Hepatocyte (in vitro differentiated cells): Measurements from ENCODE around the gene ANKRD40.

Experiments
- CTCF ChIP-seq: fragments of 200-600 bp; sonication (generic); IDR thresholded peaks from 2 replicates; pipeline ENCODE4 v1.5.1; 2016; ENCODE audit warnings: antibody characterized with exemption, mild to moderate bottlenecking; ENCODE audit not compliant: poor library complexity
- EZH2 ChIP-seq: fragments of 200-600 bp; sonication (generic); IDR thresholded peaks from 2 replicates; pipeline ENCODE4 v1.6.1; 2016; ENCODE audit warnings: antibody characterized with exemption, mild to moderate bottlenecking, borderline replicate concordance
- EZH2phosphoT487 ChIP-seq: fragments of 200-600 bp; sonication (generic); IDR thresholded peaks from one replicate; pipeline ENCODE4 v1.6.1; 2018; ENCODE audit warnings: antibody characterized with exemption, mild to moderate bottlenecking, low read depth, moderate library complexity; ENCODE audit not compliant: unreplicated experiment, severe bottlenecking

GRCh38 chr17:50649042-50649908 is 58.4 kb downstream of the ANKRD40 start:
- TF ChIP-seq EZH2 (no peak), CTCF (no peak), EZH2phosphoT487 (no peak)
